ENCODE results near the gene TANGO2.
A peak's percentile ranks its signal among the peaks of the same experiment; 100 is the strongest.

Gene TANGO2

GRCh38 chr22:20020533-20021195 is at the start of gene TANGO2:
TANGO2 (plus strand) TSS chr22:20021110; CDS start chr22:20036799, 15,689 bp downstream.
- DNase-seq (ENCODE audit: low read depth in 2 of 2), result peak; percentile 79 to 91

GRCh38 chr22:19971276-19972124 is 49.4 kb upstream of the TANGO2 start:
- DNase-seq (ENCODE audit: low read depth in 2 of 2), result no peak

- DNase-seq (ENCODE audit: low read depth in 2 of 2), result no peak
Observed at GRCh38 chr22:19972251-19972650, 48.7 kb upstream of the TANGO2 start.

GRCh38 chr22:19972652-19973550 is 48.0 kb upstream of the TANGO2 start:
- DNase-seq (ENCODE audit: low read depth in 2 of 2), result no peak

- DNase-seq (ENCODE audit: low read depth in 2 of 2), result no peak
Observed at GRCh38 chr22:19973551-19974267, 47.2 kb upstream of the TANGO2 start.

GRCh38 chr22:19974268-19974861 is 46.5 kb upstream of the TANGO2 start:
- DNase-seq (ENCODE audit: low read depth in 2 of 2), result no peak

GRCh38 chr22:19974935-19975706 is 45.8 kb upstream of the TANGO2 start:
- DNase-seq (ENCODE audit: low read depth in 2 of 2), result no peak

- no peak for DNase-seq (ENCODE audit: low read depth in 2 of 2)
Observed at GRCh38 chr22:19975707-19976035, 45.2 kb upstream of the TANGO2 start.

- no peak for DNase-seq (ENCODE audit: low read depth in 2 of 2)
Observed at GRCh38 chr22:19976671-19977070, 44.2 kb upstream of the TANGO2 start.

GRCh38 chr22:19977296-19978243 is 43.3 kb upstream of the TANGO2 start:
- DNase-seq (ENCODE audit: low read depth in 2 of 2), result no peak

- DNase-seq (ENCODE audit: low read depth in 2 of 2), result no peak
Observed at GRCh38 chr22:19978748-19979147, 42.2 kb upstream of the TANGO2 start.

- no peak for DNase-seq (ENCODE audit: low read depth in 2 of 2)
Observed at GRCh38 chr22:19979712-19980493, 41.0 kb upstream of the TANGO2 start.

- no peak for DNase-seq (ENCODE audit: low read depth in 2 of 2)
Observed at GRCh38 chr22:19980766-19981165, 40.1 kb upstream of the TANGO2 start.

GRCh38 chr22:19981171-19981960 is 39.5 kb upstream of the TANGO2 start:
- no peak for DNase-seq (ENCODE audit: low read depth in 2 of 2)

GRCh38 chr22:19981961-19982920 is 38.7 kb upstream of the TANGO2 start:
- no peak for DNase-seq (ENCODE audit: low read depth in 2 of 2)

GRCh38 chr22:19982991-19983578 is 37.8 kb upstream of the TANGO2 start:
- no peak for DNase-seq (ENCODE audit: low read depth in 2 of 2)
